HG03460 (cell line): ENCODE measurements around the gene ARHGAP18.

Experiments used
- ATAC-seq: cut with Tn5 transposase; IDR thresholded peaks from one replicate; pipeline ENCODE4 v1.9.1; 2021; ENCODE audit not compliant: unreplicated experiment

ARHGAP18 gene

GRCh38 chr6:129709769-129710449 is at the start of gene ARHGAP18:
TSS of gene ARHGAP18 (minus strand) at chr6:129710177. CDS start at chr6:129710136, 41 bp downstream.
- peak; percentile 96 for ATAC-seq

GRCh38 chr6:129755787-129756186 is 45.8 kb upstream of the ARHGAP18 start:
- ATAC-seq, result no peak

GRCh38 chr6:129754750-129755149 is 44.8 kb upstream of the ARHGAP18 start:
- ATAC-seq, result no peak

GRCh38 chr6:129753422-129753821 is 43.4 kb upstream of the ARHGAP18 start:
- no peak for ATAC-seq

- no peak for ATAC-seq
Observed at GRCh38 chr6:129751384-129751783, 41.4 kb upstream of the ARHGAP18 start.

- no peak for ATAC-seq
Observed at GRCh38 chr6:129750360-129750759, 40.4 kb upstream of the ARHGAP18 start.

- ATAC-seq, result peak; percentile 53
Observed at GRCh38 chr6:129749749-129750120, 39.8 kb upstream of the ARHGAP18 start.

- ATAC-seq, result no peak
Observed at GRCh38 chr6:129748901-129749748, 39.1 kb upstream of the ARHGAP18 start.

GRCh38 chr6:129748212-129748900 is 38.4 kb upstream of the ARHGAP18 start:
- ATAC-seq, result peak; percentile 86

GRCh38 chr6:129747588-129748112 is 37.7 kb upstream of the ARHGAP18 start:
- ATAC-seq, result no peak

GRCh38 chr6:129744880-129745237 is 34.9 kb upstream of the ARHGAP18 start:
- ATAC-seq, result no peak

GRCh38 chr6:129744201-129744879 is 34.4 kb upstream of the ARHGAP18 start:
- no peak for ATAC-seq

GRCh38 chr6:129740013-129740412 is 30.0 kb upstream of the ARHGAP18 start:
- ATAC-seq, result no peak

GRCh38 chr6:129736105-129736504 is 26.1 kb upstream of the ARHGAP18 start:
- ATAC-seq, result no peak

- no peak for ATAC-seq
Observed at GRCh38 chr6:129733290-129733689, 23.3 kb upstream of the ARHGAP18 start.

GRCh38 chr6:129732542-129732941 is 22.6 kb upstream of the ARHGAP18 start:
- ATAC-seq, result no peak

- ATAC-seq, result no peak
Observed at GRCh38 chr6:129732034-129732433, 22.1 kb upstream of the ARHGAP18 start.

GRCh38 chr6:129731428-129731827 is 21.5 kb upstream of the ARHGAP18 start:
- ATAC-seq, result no peak

GRCh38 chr6:129730477-129731165 is 20.6 kb upstream of the ARHGAP18 start:
- peak; percentile 64 for ATAC-seq

GRCh38 chr6:129726650-129727049 is 16.7 kb upstream of the ARHGAP18 start:
- no peak for ATAC-seq
